ENCODE measurements around the gene C11orf68. TPM values are rescaled to one million over a fixed set of nuclear protein-coding genes. Genes with fewer than 3 reads are reported as not detected.

C11orf68 gene
- total and polyA plus RNA-seq, 9 of the 15 experiments (the other 6 are each of a cell fraction or from before 2014, with no cell fraction given), result 3.6 to 35.9 (median 12.8) TPM

DNA sequence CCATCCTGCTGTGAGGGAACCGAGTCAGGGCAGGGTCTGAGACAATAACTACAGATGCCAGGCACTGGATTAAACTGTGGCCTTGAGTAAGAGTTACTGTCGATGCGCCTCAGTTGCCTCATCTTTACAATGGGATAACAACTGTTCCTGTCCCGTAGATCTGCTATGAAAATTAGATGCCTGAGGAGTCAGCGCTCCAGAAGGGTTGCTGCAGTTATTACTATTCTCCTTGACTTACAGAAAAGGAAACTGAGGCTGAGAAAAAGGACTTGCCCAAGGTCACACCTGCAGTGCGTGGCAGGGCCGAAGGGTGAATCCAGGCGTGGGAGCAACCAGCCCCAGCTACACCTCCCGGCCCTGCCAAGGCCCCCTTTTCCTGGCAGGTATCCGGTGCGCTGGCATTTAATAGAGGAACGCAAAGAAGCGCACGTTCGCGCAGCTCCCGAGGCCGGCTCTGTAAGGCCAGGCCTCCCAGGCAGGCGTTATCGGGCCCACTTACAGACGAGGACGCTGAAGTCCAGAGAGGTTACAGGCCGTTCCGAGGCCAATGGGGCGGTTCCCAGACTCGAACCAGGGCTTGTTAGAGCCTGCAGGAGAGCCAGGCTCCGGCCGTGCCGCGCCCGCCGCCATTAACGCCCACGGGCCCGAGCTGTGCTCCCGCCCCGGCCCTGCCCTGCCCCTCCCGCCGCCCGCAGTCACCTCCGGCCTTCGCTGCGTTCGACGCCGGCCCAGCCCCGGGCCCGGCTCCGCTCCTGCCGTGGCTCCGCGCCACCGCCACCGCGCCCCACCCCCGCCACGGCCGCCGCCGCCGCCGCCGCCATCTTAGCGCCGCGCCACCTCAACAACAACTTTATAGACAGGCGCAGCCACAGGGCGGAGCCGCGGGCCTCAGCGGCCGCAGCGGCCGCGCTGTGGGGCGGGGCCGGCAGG lies at the start of gene C11orf68 (continued):
- no peak for TF ChIP-seq TAL1 (IDR thresholded peaks at IDR 0.05)
- no peak for TF ChIP-seq SMARCB1 (IDR thresholded peaks at IDR 0.05; ENCODE audit: insufficient read length, low read depth)
- no peak for TF ChIP-seq JUND (IDR thresholded peaks at IDR 0.05; ENCODE audit: borderline replicate concordance, low read depth, low read length)
- TF ChIP-seq JUND (tag; IDR thresholded peaks at IDR 0.05; ENCODE audit: borderline replicate concordance, low read depth, low read length), result no peak
- no peak for TF ChIP-seq ZNF561 (CRISPR knock-in tag; conservative IDR thresholded peaks at IDR 0.05)
- TF ChIP-seq HEY1 (CRISPR knock-in tag; IDR thresholded peaks at IDR 0.05; ENCODE audit: borderline replicate concordance), result no peak
- TF ChIP-seq ZFP1 (CRISPR knock-in tag; IDR thresholded peaks at IDR 0.05), result no peak
- TF ChIP-seq RFX7 (CRISPR knock-in tag; IDR thresholded peaks at IDR 0.05), result no peak
- no peak for TF ChIP-seq NCOA4 (IDR thresholded peaks at IDR 0.05; ENCODE audit: partially characterized antibody)
- no peak for TF ChIP-seq BCL6 (CRISPR knock-in tag; IDR thresholded peaks at IDR 0.05)
- TF ChIP-seq CREM (IDR thresholded peaks at IDR 0.05; ENCODE audit: low read depth), result no peak
- no peak for TF ChIP-seq ZNF696 (CRISPR knock-in tag; conservative IDR thresholded peaks at IDR 0.05)
- no peak for TF ChIP-seq HNRNPK (IDR thresholded peaks at IDR 0.05; ENCODE audit: low read depth, low read length, poor library complexity, severe bottlenecking)
- TF ChIP-seq KDM1A (IDR thresholded peaks at IDR 0.05), result peak in 1 of 2 experiments; percentile 80; a peak in 2 of 4 replicates
- TF ChIP-seq ARNT (IDR thresholded peaks at IDR 0.05), result no peak
- TF ChIP-seq SAFB (IDR thresholded peaks at IDR 0.05; ENCODE audit: borderline replicate concordance, low read depth, low read length), result no peak
- TF ChIP-seq, protein P1, sequence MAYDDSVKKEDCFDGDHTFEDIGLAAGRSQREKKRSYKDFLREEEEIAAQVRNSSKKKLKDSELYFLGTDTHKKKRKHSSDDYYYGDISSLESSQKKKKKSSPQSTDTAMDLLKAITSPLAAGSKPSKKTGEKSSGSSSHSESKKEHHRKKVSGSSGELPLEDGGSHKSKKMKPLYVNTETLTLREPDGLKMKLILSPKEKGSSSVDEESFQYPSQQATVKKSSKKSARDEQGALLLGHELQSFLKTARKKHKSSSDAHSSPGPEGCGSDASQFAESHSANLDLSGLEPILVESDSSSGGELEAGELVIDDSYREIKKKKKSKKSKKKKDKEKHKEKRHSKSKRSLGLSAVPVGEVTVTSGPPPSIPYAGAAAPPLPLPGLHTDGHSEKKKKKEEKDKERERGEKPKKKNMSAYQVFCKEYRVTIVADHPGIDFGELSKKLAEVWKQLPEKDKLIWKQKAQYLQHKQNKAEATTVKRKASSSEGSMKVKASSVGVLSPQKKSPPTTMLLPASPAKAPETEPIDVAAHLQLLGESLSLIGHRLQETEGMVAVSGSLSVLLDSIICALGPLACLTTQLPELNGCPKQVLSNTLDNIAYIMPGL (CRISPR knock-in tag; IDR thresholded peaks at IDR 0.05), result no peak; the same call in 1 of the 2 replicates
- no peak for TF ChIP-seq E2F4 (CRISPR knock-in tag; IDR thresholded peaks at IDR 0.05; ENCODE audit: low read depth)
- TF ChIP-seq STAT5B (CRISPR knock-in tag; IDR thresholded peaks at IDR 0.05), result no peak
- no peak for TF ChIP-seq SAP30 (IDR thresholded peaks at IDR 0.05; ENCODE audit: borderline replicate concordance, insufficient read depth, low read depth, low read length, poor library complexity, severe bottlenecking)
- TF ChIP-seq HDAC6 (IDR thresholded peaks at IDR 0.05; ENCODE audit: low read depth, low read length), result no peak
- TF ChIP-seq SMAD4 (CRISPR knock-in tag; conservative IDR thresholded peaks at IDR 0.05), result no peak
- no peak for TF ChIP-seq FOXA1 (IDR thresholded peaks at IDR 0.05; ENCODE audit: borderline replicate concordance)
- TF ChIP-seq NCOA1 (IDR thresholded peaks at IDR 0.05; ENCODE audit: low read depth), result no peak
- TF ChIP-seq KDM5B (IDR thresholded peaks at IDR 0.05; ENCODE audit: insufficient replicate concordance, low read depth, low read length), result no peak
- no peak for TF ChIP-seq TCF15 (CRISPR knock-in tag; IDR thresholded peaks at IDR 0.05)
- TF ChIP-seq ZBTB1 (CRISPR knock-in tag; IDR thresholded peaks at IDR 0.05; ENCODE audit: borderline replicate concordance, low read depth), result peak; percentile 11; the same call in 1 of the 2 replicates
